Kidney glomerular epithelial cell (primary cell): ENCODE data around the gene SLC8A1.

ENCODE experiments used
- DNase-seq: peaks from one replicate; lab custom pipeline; 2025; lab: John Stamatoyannopoulos, UW

The SLC8A1 gene

DNA sequence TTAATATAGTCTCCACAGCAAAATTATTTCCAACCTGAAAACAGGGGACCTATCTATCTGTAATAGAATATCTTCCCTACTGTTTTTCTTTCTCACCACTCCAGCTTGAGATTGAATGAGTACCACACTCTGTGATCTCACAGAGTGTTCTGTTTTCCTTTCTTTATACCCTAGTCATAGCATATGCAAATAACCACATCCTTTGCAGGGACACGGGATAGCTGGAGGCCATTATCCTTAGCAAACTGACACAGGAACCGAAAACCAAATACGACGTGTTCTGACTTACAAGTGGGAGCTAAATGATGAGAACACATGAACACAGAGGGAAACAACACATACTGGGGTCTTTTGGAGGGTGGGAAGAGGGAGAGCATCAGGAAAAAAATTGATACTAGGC, 224.7 kb downstream of the SLC8A1 start:
- no peak for DNase-seq

DNA sequence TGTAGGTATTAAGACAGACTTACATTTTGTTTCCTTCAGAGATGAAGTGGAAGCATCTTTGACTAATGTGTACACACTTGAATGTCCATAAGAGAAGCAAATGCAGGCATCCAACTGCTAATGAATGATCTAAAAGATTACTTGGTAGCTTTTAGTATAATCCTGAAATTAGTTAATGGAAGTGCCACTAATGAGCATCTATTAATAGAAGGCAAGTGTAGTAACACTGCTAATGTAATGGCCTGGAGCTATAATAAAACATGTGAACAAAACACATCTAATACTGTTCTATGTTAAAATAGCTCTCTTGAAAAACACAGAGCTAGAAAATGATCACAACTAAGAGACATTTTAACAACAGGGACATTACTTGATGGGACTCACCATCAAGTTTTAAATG, 225.3 kb downstream of the SLC8A1 start:
- no peak for DNase-seq

- no peak for DNase-seq
Observed at GRCh38 chr2:40225670-40226210, 226.2 kb downstream of the SLC8A1 start.

DNA sequence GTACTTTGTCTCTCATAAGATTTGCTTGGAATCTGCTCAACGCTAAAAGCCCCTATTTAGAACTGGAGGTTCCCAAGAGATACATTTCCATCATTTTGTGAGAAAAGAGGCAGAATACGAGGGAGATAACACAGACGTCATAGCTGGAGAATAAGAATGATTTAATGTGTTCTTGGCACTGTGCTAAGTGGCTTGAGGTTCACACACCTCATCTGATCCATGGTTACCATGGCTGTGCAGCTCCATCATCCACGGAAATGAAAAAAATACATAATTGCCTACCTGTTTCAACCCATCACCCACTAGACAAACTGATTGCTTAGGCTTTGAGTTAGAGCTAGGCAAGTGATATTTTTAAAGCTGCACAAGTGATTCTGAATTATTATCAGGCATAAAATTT, 227.6 kb downstream of the SLC8A1 start:
- no peak for DNase-seq

DNA sequence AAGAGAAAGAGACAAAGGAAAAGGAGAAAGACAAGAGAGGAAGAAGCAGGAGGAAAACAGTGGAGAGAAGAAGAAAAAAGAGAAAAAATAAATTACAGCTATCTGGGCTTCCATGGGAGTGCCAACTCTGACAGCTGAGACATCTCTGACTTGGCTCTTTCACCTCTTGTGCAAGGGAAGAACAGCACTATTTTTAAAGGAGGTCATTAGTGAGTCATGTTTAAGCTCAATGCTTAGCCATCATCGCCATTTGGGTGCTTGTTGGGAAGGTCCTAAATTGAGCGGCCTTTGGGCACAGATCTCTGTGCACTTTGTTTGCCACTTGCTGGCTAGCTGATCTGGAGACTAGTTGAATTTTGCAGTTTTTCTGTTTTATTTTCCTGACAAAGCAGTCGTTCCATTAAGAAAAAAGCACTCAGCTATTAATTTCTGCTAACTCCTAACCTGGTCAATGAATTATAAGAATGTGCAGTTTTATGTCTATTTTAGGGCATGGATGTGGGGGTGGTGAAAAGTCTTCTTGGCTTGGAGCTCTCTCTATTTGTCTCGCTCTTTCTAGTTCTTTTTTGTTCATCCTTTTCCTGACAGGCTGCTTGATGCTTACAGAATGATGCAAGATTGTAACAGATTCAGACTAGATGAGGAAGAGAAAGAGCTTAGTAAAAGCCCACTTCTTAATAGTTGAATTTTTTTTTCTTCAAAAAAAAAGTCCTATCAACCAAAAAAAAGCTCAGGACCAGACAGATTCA, 231.5 kb downstream of the SLC8A1 start:
- DNase-seq: peak; percentile 31

GRCh38 chr2:40219141-40219540, 232.7 kb downstream of the SLC8A1 start:
- no peak for DNase-seq

DNA sequence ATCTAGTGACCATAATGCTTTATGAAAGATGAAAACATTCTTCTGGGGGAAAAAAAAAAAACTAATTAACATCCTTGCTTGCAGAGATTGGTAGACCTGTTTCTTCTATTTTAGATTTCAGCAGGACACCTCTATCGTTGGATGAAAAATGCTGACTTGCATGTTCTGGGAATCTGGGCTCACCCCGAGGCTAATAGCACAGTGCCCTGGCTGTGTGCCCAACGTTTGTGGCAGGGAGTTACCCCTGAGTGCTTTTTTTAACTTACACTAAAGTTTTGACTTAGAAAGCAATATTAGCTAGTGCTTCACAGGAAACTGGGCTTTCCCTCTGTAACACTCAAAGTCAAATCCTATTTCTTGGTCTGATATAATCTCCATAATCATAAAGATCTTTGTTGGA, 233.2 kb downstream of the SLC8A1 start:
- DNase-seq: no peak

GRCh38 chr2:40213619-40214018, 238.3 kb downstream of the SLC8A1 start:
- no peak for DNase-seq

DNA sequence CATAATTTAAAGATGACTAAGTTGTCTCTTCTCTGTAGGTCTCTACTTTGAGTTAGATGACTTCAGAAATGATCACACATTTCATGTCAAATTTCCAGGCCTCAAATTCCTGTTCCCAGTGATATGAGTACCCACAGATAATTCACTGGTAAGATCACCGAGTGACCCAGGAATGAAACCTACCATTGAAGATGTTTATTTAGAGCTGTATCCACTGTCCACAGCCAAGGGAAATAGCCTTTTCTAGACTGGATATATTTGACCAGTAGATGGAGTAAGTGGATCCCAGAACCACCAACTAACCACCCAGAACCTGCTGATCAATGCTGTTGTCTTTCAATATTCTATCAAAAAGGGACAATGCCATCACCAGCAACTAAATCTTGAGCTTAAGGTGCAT, 238.8 kb downstream of the SLC8A1 start:
- DNase-seq: peak; percentile 46

DNA sequence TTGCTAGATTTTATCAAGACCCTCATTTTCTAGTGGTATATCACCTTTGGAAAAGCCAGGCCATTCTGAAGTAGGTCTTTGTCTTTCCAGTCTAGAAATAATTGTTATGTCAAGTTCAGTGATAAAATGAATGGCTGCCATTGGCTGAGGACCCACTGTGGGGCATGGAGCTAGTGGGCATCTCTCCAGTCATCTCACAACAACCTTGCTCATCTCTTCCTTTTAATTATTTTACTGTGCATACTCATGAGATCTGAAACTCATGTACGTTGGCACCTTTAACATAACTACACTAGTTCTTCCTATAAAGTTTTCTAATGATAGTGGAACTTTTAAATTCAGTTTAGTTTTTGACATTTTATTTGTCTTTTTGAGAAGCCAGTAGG, 240.9 kb downstream of the SLC8A1 start:
- no peak for DNase-seq

DNA sequence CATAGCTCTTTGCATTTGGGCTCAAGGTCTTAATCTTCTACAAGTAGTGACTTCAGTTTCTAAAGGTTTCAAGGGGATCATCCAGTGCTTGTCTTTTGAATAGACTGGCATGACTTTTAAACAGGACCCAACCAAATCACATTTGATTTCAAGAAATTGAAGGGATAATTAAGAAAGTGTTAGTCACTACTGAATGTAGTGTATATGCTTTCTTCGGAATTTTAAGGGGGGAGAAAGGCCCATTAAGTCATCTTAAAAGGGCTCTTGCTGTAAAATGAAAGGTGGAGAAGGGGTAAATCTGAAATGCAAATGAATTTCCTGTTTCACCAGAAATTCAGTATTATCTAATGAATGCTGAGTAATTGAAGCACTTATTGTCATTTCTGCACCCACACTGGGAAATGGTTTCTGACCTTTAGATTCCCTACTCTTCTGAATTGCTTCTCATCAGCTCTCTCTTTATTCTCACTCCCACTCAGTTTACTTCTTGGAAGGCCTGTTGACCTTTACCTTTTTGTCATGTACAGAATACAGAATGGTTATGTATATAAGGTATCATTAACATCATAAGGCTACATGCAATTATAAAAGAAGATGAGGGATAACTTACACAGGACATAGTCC, 241.4 kb downstream of the SLC8A1 start:
- DNase-seq: no peak

- DNase-seq: no peak
Observed at GRCh38 chr2:40209761-40210160, 242.1 kb downstream of the SLC8A1 start.

DNA sequence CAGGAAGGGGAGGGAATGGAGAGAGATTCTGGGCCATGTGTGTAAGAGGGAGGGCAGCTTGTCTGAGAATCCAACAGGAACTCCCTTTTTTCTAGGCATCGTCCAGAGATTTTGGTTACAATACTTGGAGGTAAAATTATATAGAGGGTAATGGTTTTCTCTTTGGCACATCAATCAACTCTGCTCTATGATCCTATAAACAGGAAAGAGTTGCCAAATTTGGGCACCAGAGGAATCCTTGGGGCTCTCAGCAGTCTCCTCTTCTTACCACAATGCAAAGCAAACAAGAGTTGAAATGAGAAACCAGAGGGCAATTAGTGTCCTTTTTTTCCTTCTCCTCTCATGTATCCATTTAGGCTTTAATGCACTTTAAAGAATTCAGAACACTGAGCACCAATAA, 243.4 kb downstream of the SLC8A1 start:
- no peak for DNase-seq

DNA sequence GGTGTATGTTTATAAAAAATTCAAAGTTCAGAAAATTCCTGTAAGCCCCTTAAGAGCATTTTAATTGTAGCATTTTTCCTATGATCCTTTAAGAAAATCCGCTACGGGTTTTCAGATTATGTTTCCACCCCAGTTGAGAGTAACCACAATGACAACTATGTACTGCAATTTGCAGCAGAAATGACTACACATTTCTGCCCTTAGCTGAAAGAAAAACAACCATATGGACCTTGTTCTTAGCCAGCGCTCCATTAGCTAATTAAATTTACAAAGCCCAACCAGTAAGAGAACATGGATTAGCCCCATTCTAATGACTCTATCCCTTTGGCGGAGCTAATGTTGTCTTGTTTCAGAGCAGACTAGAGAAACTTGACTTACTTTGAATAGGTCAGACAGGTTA, 247.6 kb downstream of the SLC8A1 start:
- DNase-seq: no peak

GRCh38 chr2:40202798-40203400, 249.0 kb downstream of the SLC8A1 start:
- no peak for DNase-seq

GRCh38 chr2:40201425-40201824, 250.5 kb downstream of the SLC8A1 start:
- DNase-seq: no peak

- no peak for DNase-seq
Observed at GRCh38 chr2:40200366-40200915, 251.4 kb downstream of the SLC8A1 start.

- no peak for DNase-seq
Observed at GRCh38 chr2:40199771-40200170, 252.1 kb downstream of the SLC8A1 start.

DNA sequence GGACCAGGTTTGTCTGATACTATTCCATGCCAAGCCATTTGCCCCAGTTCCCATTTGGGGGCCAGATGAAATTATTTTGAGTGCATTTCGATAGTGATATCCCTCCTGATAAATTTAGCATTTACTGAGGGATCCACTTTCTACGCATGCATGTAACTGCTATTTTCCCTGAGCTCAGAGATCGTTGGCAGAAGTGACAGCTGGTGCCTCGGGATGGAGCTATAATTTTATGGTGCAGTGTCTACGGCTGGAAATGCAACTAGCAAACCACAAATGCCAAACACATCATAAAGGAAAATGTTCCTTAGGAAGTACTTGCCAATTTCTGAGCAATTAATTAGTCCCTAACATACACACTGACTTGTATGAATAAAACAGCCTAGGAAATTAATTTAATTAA, 254.8 kb downstream of the SLC8A1 start:
- no peak for DNase-seq

- no peak for DNase-seq
Observed at GRCh38 chr2:40193670-40194026, 258.2 kb downstream of the SLC8A1 start.

DNA sequence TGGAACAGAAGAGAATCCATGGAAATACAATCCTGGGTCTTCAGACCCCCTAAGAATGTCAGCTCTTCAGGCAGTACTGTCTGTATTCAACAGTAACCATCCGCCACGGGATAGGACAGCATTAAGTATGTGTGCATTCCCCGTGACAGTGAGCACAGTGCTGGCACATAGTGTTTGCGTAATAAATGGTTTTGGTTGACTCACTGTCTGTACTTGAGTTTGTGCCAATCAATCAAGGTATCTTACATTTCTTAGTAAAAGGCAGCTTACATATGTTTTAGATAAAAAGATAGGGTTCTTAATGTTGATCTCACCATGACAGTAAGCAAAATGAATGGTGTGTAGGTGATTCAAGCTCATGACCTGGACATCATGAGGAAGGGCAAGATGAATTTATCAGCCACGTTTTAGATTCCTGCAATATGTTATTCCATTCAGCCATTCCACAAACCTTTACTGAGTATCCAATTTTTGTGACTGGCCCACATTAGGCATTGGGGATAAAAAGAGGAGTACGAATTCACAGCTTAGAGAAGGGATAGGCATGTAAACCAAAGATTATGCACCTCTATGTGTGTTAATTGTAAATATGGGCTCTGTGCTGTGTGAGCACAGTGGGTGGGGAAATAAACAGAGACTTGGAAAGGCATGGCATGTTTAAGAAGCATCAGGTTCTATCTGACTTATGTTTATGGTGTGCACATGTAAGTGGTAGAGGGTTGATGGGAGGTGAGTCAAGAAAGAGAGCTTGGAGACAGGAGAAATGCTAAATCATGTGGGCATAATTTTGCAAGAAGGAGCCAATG, 258.8 kb downstream of the SLC8A1 start:
- peak; percentile 2 for DNase-seq

DNA sequence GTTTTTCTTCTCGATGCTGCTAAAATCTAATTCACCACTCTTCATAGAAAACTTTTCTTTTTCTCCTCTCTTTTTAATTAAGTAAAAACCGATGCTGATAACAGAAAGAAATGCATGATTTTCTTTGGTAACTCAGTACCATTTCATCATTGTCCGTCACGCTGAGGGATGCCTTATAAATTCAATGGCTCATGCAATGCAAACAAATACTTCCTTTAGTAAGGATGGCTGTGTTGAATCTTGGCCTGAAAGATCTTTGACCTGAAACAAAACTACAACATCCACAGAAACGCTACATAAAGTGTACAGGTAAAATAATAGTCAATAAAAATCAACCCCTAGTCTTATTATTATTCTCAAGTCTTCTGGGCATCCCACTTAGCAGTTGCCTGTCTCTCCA, 261.4 kb downstream of the SLC8A1 start:
- DNase-seq: no peak
